HG02642 (cell line): Measurements from ENCODE around the gene PLA2G12A.

ENCODE experiments used
- ATAC-seq: cut with Tn5 transposase; IDR thresholded peaks from one replicate; pipeline ENCODE4 v1.9.1; 2021; ENCODE audit warnings: mild to moderate bottlenecking; ENCODE audit not compliant: unreplicated experiment, poor library complexity

PLA2G12A gene

GRCh38 chr4:109729718-109730618 lies at the start of gene PLA2G12A:
TSS of gene PLA2G12A (minus strand) at chr4:109730070. CDS start at chr4:109729809, 261 bp downstream.
- ATAC-seq, result peak; percentile 88

GRCh38 chr4:109764789-109765402 lies 35.0 kb upstream of the PLA2G12A start:
- ATAC-seq, result no peak

GRCh38 chr4:109764376-109764775 lies 34.5 kb upstream of the PLA2G12A start:
- no peak for ATAC-seq

- ATAC-seq, result no peak
These were observed 30.8 kb upstream of the PLA2G12A start for GRCh38 chr4:109760682-109761081.

- no peak for ATAC-seq
These were observed 25.8 kb upstream of the PLA2G12A start for GRCh38 chr4:109755656-109756055.

GRCh38 chr4:109754093-109754857 lies 24.4 kb upstream of the PLA2G12A start:
- no peak for ATAC-seq

- ATAC-seq, result no peak
These were observed 22.7 kb upstream of the PLA2G12A start for GRCh38 chr4:109752525-109752924.

GRCh38 chr4:109751852-109752251 lies 22.0 kb upstream of the PLA2G12A start:
- no peak for ATAC-seq

- ATAC-seq, result no peak
These were observed 20.9 kb upstream of the PLA2G12A start for GRCh38 chr4:109750652-109751244.

GRCh38 chr4:109749388-109750082 lies 19.7 kb upstream of the PLA2G12A start:
- no peak for ATAC-seq

- ATAC-seq, result no peak
These were observed 18.2 kb upstream of the PLA2G12A start for GRCh38 chr4:109748114-109748513.

GRCh38 chr4:109746728-109747127 lies 16.9 kb upstream of the PLA2G12A start:
- ATAC-seq, result no peak

- no peak for ATAC-seq
These were observed 16.0 kb upstream of the PLA2G12A start for GRCh38 chr4:109745830-109746229.

- no peak for ATAC-seq
These were observed 9.7 kb upstream of the PLA2G12A start for GRCh38 chr4:109739547-109739946.

GRCh38 chr4:109738104-109738872 lies 8.4 kb upstream of the PLA2G12A start:
- ATAC-seq, result no peak

- ATAC-seq, result no peak
These were observed 5.9 kb upstream of the PLA2G12A start for GRCh38 chr4:109735566-109736365.

- no peak for ATAC-seq
These were observed 3.9 kb upstream of the PLA2G12A start for GRCh38 chr4:109733728-109734127.
